COLO668 (cell line): ENCODE measurements around the gene TAF6.
A peak's percentile ranks its signal among the peaks of the same experiment; 100 is the strongest.

ENCODE experiments used
- DNase-seq: peaks from one replicate; lab custom pipeline; 2025; ENCODE audit not compliant: unreplicated experiment; lab: John Stamatoyannopoulos, UW

TAF6 gene

GRCh38 chr7:100098913-100099312 is 20.2 kb downstream of the TAF6 start:
- DNase-seq, result no peak

GRCh38 chr7:100095704-100096103 is 23.5 kb downstream of the TAF6 start:
- DNase-seq, result no peak

- DNase-seq, result no peak
These were observed 23.9 kb downstream of the TAF6 start for GRCh38 chr7:100095289-100095688.

GRCh38 chr7:100093925-100094486 is 25.2 kb downstream of the TAF6 start:
- no peak for DNase-seq

GRCh38 chr7:100093498-100093897 is 25.7 kb downstream of the TAF6 start:
- no peak for DNase-seq

- no peak for DNase-seq
These were observed 26.1 kb downstream of the TAF6 start for GRCh38 chr7:100093054-100093453.

GRCh38 chr7:100091411-100092181 is 27.6 kb downstream of the TAF6 start:
- peak; percentile 30 for DNase-seq

- DNase-seq, result peak; percentile 30
These were observed 28.4 kb downstream of the TAF6 start for GRCh38 chr7:100090527-100091410.

GRCh38 chr7:100089458-100090196 is 29.5 kb downstream of the TAF6 start:
- DNase-seq, result no peak

- peak; percentile 90 for DNase-seq
These were observed 30.3 kb downstream of the TAF6 start, which contains the start of gene COPS6 for GRCh38 chr7:100088621-100089457. COPS6 (plus strand) TSS chr7:100088969; CDS start chr7:100088991, 22 bp downstream.

- peak; percentile 36 for DNase-seq
These were observed 31.0 kb downstream of the TAF6 start for GRCh38 chr7:100088095-100088620.

- no peak for DNase-seq
These were observed 32.0 kb downstream of the TAF6 start for GRCh38 chr7:100087055-100087750.

- no peak for DNase-seq
These were observed 33.6 kb downstream of the TAF6 start for GRCh38 chr7:100085515-100085914.

GRCh38 chr7:100082978-100083377 is 36.2 kb downstream of the TAF6 start:
- DNase-seq, result no peak

- peak; percentile 98 for DNase-seq
These were observed 37.5 kb downstream of the TAF6 start, which contains the start of gene ZNF3 for GRCh38 chr7:100081535-100082102. ZNF3 (minus strand) TSS chr7:100081723; CDS start chr7:100077357, 4,366 bp downstream.

- peak; percentile 56 for DNase-seq
These were observed 38.1 kb downstream of the TAF6 start for GRCh38 chr7:100080907-100081534.

- DNase-seq, result no peak
These were observed 40.1 kb downstream of the TAF6 start for GRCh38 chr7:100079024-100079560.

GRCh38 chr7:100077205-100077604 is 42.0 kb downstream of the TAF6 start:
- DNase-seq, result no peak
